Endothelial cell of umbilical vein (primary cell): Measurements from ENCODE around the gene GPAM.

Experiments
- EZH2 ChIP-seq: IDR thresholded peaks from 2 replicates; pipeline ENCODE4 v1.6.1; 2012; ENCODE audit warnings: borderline replicate concordance, low read depth, mild to moderate bottlenecking, moderate library complexity, low read length, inconsistent platforms; ENCODE audit not compliant: severe bottlenecking
- GATA2 ChIP-seq: IDR thresholded peaks from 2 replicates; pipeline ENCODE4 v1.7.0; 2011; ENCODE audit warnings: low read depth, mild to moderate bottlenecking, moderate library complexity, mixed read lengths, low read length; ENCODE audit not compliant: insufficient read length, insufficient read depth
- JUN ChIP-seq: IDR thresholded peaks from 2 replicates; pipeline ENCODE4 v1.6.1; 2011; ENCODE audit warnings: borderline replicate concordance, low read depth; ENCODE audit not compliant: insufficient read length, insufficient read depth
- MYC ChIP-seq: IDR thresholded peaks from one replicate; pipeline ENCODE4 v1.6.1; 2011; ENCODE audit warnings: mild to moderate bottlenecking, low read depth, low read length
- POLR2A ChIP-seq: IDR thresholded peaks from 2 replicates; pipeline ENCODE4 v1.6.1; 2012; ENCODE audit warnings: low read depth, mild to moderate bottlenecking, control low read depth, low read length
- POLR2AphosphoS5 ChIP-seq: IDR thresholded peaks from 2 replicates; pipeline ENCODE4 v1.6.1; 2012; ENCODE audit warnings: low read depth, mild to moderate bottlenecking, control low read depth, low read length, moderate library complexity; ENCODE audit not compliant: insufficient read depth
- TF ChIP-seq, protein P1 (sequence below), 2 donors: IDR thresholded peaks; 1 replicate in 1 of 2; 2 replicates in 1 of 2; pipeline ENCODE4 v1.5.1; 2011; ENCODE audit warnings: low read length in 2 of 2, mild to moderate bottlenecking in 2 of 2, moderate library complexity in 2 of 2, control low read depth in 1 of 2, inconsistent platforms in 1 of 2, low read depth in 1 of 2; ENCODE audit not compliant: insufficient read depth in 1 of 2; ENCODE audit errors: extremely low read depth in 1 of 2
- TF ChIP-seq, protein P2 (sequence below): IDR thresholded peaks from 2 replicates; pipeline ENCODE4 v1.6.1; 2011; ENCODE audit not compliant: insufficient read depth, insufficient read length

DNA sequence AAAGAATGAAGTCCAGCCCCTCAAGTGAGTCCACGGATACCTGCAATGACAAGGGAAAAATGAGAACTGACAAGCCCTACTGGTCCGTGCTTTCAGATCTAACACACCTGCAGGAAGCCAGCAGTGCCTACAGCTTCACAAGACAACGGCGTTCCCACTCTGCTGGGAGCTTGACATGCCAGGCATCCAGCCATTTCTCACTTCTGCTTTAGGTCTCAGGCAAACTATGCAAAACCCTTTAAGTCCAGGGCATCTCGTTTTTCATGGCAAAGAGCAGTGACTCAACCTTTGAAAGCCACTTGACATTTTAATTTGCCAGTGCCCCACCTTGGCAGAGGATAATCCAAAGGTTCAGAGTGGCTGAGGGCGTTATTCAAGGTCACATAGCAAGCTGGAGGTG lies 49.1 kb upstream of the GPAM start:
- TF ChIP-seq POLR2A = no peak
- TF ChIP-seq, protein P1, sequence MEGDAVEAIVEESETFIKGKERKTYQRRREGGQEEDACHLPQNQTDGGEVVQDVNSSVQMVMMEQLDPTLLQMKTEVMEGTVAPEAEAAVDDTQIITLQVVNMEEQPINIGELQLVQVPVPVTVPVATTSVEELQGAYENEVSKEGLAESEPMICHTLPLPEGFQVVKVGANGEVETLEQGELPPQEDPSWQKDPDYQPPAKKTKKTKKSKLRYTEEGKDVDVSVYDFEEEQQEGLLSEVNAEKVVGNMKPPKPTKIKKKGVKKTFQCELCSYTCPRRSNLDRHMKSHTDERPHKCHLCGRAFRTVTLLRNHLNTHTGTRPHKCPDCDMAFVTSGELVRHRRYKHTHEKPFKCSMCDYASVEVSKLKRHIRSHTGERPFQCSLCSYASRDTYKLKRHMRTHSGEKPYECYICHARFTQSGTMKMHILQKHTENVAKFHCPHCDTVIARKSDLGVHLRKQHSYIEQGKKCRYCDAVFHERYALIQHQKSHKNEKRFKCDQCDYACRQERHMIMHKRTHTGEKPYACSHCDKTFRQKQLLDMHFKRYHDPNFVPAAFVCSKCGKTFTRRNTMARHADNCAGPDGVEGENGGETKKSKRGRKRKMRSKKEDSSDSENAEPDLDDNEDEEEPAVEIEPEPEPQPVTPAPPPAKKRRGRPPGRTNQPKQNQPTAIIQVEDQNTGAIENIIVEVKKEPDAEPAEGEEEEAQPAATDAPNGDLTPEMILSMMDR (IDR thresholded peaks at IDR 0.05; ENCODE audit: extremely low read depth in 1 of 2, insufficient read depth in 1 of 2, low read depth in 1 of 2, low read length in 2 of 2) = no peak
- TF ChIP-seq JUN = no peak
- no peak for TF ChIP-seq GATA2
- no peak for TF ChIP-seq POLR2AphosphoS5
- no peak for TF ChIP-seq EZH2
- TF ChIP-seq, protein P2, sequence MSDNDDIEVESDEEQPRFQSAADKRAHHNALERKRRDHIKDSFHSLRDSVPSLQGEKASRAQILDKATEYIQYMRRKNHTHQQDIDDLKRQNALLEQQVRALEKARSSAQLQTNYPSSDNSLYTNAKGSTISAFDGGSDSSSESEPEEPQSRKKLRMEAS = no peak
- no peak for TF ChIP-seq MYC
